Stimulated activated CD4-positive, alpha-beta T cell treated with anti-CD3 and anti-CD28 coated beads, Interleukin-1b, Interleukin-23, amount 100 ng/mL, for 1 hour (primary cell): Measurements from ENCODE around the gene MINDY4.

Experiments
- DNase-seq, 2 donors: peaks; one replicate each; pipeline ENCODE4 v3.0.0-alpha.2; 2020; ENCODE audit warnings: low read depth in 2 of 2

The MINDY4 gene

DNA sequence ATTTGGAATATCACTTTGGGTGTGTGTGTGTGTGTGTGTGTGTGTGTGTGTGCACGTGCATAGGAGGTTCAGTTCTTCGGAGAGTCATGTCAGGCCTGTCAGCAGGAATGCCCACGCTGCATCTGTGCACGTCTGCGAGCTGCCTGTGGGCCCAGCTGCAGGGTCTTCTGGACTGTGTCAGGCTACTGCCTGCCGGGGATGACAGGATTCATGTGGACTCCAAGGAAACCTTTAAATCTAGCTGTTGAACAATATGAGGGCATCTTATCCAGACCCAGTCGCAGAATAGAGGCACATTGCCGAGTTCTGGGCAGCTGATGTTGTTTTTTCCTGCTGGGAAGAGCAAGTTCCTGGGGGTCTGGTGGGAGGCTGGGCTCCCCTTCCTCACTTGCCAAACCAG, 159.4 kb downstream of the MINDY4 start:
- DNase-seq, result no peak

DNA sequence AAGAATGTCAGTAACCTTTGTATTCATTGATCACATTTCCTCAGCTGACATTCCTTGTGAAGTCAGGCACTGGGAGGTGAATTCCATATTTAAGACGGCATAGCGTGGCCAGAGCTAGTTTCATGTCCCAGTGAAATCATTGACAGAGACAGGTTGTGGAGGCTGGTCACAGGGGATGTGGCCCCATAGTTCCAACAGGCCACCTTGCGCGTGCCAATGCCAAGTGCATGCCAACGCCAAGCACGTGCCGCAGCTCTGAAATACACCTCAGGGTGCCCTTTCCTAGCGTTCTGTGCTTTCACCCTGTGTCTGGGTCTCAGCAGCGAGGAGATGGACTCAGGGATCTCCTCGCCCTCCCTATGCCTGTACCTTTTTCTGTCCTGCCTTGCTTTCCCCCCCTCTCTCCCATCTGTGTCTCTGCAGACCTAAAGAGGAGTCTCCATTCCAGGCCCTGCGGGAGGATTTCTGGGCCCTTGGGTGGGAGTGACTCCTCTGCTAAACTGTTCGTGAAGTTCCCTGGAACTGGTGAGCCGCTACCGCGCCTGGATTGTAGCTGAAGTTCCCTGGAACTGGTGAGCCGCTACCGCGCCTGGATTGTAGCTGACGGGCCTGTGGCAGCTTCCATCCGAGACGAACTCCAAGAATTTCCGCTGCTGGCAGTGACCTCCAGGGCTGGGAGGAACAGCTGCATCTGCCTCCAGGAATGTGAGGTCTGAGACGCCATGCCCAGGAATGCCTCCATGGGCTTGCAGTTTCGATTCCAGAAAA, 160.1 kb downstream of the MINDY4 start:
- no peak for DNase-seq

DNA sequence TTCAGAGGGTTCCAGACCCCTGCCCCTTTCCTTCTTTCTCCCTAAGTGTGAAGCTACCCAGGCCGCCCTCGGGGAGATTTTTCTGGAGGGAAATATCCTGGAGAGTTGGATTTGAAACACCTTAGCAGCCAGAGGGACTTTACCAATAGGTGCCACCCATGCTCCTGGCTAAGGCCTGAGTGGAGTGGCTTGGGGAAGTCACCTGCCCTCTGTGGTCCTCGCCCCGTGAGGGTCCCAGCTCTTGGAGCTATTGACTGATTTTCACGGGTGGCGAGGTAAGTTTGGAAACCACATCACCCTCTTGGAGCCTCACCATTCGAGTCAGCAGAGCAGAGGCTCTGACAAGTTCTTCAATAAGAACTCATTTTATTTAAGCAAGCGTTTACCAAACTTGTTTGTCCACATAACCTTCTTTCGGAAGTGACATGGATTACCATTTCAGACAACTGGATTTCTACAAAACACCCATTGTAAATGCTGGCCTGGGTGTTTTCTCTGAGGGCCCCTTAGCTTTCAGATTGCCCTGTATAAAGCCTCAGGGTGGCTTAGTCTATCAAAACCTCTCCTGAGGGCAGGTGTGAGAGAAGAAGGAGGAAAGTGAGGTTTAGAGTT, 160.8 kb downstream of the MINDY4 start:
- DNase-seq, result no peak

DNA sequence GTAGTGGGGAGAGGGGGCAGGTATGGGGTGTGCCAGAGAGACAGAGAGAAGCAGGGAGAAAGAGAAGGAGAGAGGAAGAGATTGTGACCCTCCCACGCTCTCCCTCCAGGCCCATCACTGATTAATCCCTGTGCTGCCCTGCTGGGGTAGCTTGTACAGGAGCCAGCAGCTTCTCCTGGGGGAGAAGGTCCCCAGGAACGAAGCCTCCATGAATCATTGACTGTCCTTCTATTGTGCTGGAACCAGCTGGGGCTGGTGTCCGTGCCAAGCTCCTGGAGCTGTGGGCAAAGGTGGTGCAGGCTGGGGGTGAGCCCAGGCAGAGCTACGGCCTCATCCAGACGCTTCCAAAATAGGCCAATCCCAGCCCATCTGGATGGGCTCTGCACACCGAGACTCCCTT, 161.3 kb downstream of the MINDY4 start:
- no peak for DNase-seq

DNA sequence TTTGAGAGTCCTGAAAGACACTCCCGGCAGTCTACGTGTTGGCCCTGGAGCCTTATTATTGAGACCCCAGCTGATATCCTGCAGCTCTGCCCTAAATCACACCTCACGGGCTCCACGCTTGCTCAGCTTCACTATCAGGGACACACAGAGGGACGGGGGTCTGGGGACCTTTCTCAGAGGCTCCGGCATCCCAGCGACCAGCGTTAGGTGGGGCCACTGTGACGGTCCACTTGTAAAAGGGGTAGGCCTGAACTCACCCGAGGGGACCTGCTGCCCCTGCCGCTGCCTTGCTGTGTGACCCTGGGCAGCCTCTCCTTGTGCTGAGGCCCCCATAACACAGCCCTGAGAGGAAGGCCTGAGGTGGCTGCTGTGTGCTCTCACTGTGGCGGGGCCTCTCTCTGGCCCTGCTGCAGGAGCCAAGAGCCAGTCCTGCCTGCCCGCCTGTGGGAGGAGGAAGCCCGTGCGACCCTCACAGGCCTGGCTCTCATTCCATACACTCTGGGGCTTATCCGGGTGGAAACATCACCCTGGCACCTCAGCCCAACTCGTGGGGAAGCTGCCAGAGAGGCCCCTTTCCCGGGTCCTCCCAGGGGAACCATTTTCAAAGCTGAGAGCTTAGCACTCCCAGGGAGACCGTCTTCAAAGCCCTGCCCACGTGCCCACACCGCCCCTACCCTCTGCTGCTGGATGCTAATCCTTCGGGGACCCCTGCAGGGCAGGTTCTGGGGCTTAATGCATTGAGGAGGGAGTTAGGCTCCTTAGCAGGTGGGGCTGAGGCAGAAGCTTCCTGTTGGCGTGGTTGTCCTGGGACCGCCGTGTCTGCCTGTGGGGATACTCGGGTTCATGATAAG, 162.1 kb downstream of the MINDY4 start:
- DNase-seq, result no peak

DNA sequence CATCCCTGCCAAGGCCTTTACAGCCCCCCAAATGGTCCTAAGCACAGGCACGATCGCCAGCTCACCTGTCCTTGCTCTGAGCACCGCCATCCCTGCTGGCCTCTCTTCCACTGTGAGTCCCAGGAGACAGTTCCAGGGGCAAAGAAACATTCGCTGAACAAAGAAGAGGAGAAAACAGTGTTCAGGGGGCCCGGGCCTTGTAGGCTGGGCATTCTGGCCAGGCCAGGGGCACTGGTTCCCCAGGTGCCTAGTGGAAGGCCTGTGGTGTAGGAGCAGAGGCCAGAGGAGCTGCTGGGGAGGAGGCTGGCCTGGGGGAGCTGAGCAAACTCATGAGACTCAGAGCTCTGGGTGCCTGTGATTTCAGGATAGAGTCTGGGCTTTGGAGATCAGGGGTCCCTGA, 163.0 kb downstream of the MINDY4 start:
- DNase-seq, result no peak

DNA sequence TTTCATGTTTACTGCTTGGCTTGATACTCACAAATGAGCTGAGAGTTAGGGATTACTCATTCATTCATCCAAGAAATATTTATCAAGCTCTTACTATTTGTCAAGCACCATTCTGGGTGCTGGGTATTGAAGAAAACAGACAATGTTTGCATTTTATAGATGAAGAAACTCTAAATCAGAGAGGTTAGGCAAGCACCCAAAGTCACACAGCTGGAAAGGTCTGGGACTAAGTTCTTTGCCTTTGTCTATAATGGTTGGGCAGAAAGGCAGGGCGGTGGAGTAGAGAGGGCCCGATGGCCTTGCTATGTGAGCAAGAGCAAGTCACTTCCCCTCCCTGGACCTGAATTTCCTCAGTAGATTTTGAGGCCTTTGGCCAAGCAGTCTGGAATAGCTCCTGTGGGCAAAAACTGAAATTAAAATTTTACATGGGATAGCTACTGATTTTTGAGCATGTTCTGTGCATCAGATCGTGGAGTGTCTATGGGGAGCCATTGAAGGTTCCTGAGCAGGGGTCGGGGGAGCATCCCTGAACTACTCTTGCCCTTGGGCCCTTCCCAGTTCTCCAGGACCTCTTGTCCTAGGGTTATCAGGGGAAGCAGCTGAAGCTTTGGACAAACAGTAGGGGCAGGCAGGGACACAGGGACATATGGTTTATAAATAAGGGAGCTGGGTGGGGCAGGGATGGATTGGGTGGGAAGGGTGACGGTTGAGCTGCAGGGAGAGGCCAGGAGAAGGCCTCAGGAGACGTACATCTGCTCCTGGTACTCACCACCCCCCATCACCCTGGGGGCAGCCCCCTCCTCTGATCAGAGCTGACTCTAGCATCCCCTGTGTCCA, 163.7 kb downstream of the MINDY4 start:
- no peak for DNase-seq

DNA sequence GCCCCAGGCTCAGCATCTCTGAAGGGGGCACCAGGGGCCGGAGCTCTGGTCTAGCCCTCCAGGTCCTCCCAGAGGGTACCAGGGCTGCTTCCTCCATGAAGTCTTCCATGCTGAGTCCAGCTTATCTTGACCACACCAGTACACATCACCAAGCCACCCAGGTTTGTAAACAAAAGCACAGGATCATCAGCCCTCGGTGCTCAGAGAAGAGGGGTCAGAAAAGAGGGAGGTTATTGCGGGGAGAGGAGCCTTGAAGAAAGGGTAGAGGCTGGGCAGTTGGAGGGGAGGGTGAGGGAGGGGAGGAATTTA, 164.3 kb downstream of the MINDY4 start:
- DNase-seq, result no peak

DNA sequence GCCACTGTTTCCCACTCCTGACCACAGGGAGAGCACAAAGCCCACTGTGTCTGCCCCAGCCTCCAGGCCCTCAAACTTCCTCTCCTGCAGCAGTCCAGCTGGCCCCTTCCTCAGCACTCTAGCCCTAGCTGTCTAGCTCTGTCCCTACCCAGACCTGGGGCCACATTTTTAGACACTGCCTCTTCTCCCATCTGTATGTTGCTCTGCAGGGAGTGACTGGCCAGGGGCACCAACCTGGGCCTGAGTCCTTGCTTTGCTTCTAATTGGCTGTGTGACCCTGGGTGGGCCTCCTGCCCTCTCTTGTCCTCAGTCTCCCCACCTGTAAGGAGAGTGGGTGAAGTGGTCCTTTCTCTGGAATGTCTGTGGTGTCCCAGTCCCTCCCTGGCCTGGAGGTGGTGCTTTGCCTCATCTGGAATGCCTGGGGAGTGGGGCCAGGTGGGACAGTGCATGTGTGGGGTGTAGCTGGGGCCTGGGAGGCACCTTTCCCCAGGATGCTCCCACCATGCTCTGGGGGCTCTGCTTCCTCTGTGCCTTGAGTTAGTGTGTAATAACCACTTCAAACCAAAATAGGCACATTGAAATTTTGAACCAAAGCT, 165.5 kb downstream of the MINDY4 start:
- no peak for DNase-seq

DNA sequence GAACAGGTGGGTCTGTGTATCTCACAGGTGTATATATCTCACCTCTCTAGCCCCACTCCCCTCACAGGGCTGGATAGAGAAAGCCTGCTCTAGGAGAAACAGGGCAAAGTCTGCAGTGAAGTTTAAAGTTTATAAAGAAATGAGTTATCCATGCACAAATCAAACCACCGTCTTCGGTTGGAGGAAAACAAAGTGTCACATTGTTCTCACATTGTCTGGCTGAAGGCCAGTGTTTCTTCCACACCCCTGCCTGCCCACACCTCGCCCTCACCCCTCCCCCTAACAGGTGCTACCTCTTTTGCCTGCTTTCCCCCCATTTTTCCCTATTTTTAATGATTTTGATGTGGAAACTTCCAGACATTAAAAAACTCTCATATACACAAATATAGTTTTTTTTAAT, 166.2 kb downstream of the MINDY4 start:
- no peak for DNase-seq

DNA sequence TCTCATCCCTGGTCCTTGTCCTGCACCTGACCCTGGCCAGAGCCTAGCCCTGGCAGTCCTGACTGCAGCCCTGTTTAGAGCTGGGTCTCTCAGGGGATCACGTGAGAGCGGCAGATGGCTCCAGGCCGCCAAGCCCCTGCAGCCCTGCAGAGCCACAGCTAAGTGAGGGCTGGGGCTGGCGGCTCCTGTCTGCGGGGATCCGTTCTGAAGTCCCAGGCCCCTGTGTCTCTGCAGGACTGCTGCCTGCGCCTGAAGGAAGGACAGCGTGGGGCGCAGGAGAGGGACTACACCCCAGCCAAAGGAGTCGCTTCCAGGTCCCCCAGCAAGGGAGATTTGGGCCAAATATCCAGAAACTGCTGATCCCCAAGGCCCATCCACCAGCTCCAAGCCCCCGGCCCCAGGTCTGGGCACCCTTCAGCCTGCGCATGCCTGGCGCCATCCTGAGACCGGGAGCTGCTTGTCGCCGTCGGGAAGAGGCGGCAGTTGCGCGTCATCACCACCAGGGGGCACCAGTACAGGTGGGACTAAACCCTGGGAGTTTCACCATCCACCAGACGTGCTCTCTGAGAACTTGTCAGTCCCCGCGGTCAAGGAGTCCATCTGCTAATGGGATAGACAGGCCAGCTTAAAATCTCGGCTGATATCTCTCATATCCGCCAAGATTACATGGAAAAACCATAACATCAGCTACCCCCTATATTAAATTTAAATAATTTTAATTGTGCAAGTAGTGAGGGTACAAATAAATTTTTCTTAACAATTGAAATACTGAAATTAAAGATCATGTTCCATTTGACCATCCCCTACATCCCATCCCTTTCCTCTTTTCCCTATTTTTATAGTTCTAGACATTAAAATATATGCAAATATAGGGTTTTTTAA, 167.5 kb downstream of the MINDY4 start:
- peak in 1 of 2 donors; percentile 45 for DNase-seq

DNA sequence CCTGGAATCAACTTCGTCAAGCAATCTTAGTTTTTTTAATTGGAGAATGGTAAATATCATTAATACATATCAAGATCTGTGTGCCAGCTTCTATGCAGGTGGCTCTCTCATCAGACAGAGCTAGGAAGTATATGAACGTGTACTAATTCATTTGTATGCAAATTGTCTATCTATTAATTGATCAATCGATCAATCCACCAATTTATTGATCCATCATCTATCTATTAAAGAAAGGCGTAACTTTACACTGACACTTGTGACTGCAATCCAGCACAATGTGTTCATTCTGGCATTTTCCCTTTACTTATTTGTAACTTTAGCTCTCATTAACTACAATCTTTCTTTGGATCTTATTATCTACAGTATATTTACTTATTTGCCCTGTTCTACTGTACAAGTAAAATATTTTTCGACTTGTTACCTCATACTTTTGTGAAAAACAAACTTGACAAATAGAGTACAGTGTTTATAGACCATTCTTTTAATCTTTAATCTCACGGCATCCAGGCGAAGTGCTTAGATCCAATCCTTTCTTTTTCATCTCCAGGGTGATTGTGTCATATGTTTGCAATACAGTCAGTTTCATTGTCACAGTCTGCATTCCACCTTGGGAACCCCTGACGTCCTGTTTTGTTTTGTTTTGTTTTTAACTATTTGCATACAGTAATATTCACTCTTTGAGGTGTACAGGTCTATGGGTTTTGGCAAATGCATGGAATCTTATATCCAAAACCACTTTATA, 170.5 kb downstream of the MINDY4 start:
- DNase-seq, result no peak
